GM12878 (cell line): ENCODE data around the gene CRMP1. TPM values are rescaled to one million over a fixed set of nuclear protein-coding genes. Genes with fewer than 3 reads are reported as not detected.

Source experiments
- ATAC-seq: fragments of 200-7000 bp; cut with Tn5 transposase; 3 replicates; pipeline ENCODE4 v1.9.1; 2020; ENCODE audit warnings: mild to moderate bottlenecking, moderate library complexity
- BruUV-seq: library from RNA; stranded (reverse); fragments of 400-500 nt; replicated peaks from 2 replicates; lab custom pipeline; 2021; lab: Mats Ljungman, UMichigan
- CTCF ChIA-PET: fragments of 300-600 bp; sonication (Branson Sonifier 250); formaldehyde crosslinking; extraction: SDS; loops from one replicate; lab custom pipeline; 2021; ENCODE audit warnings: inconsistent platforms; lab: Yijun Ruan, JAX
- POLR2A ChIA-PET: fragments of 350-600 bp; formaldehyde crosslinking; extraction: SDS; loops from one replicate; lab custom pipeline; 2021; ENCODE audit warnings: inconsistent platforms; lab: Charles Lee
- RAD21 ChIA-PET: fragments of 300-600 bp; sonication (Branson Sonifier 250); formaldehyde crosslinking; loops from one replicate; lab custom pipeline; 2023; ENCODE audit warnings: antibody characterized with exemption; ENCODE audit not compliant: unreplicated experiment; lab: Charles Lee
- SMC1A ChIA-PET: fragments of 300-600 bp; sonication (Branson Sonifier 250); formaldehyde crosslinking; loops from one replicate; lab custom pipeline; 2023; ENCODE audit not compliant: unreplicated experiment, uncharacterized antibody; lab: Charles Lee
- DNase-seq: peaks from one replicate; pipeline ENCODE4 v3.0.0-alpha.2; 2011; ENCODE audit warnings: low read depth, low spot score
- FAIRE-seq: peaks from 3 replicates; lab custom pipeline; 2011; peaks lifted over from hg19 to GRCh38; lab: Jason Lieb, UNC
- H2AFZ ChIP-seq: 2 replicates; pipeline ENCODE4 v1.6.0; 2011; ENCODE audit warnings: low read depth, low read length, control low read depth; ENCODE audit not compliant: control insufficient read depth
- H3K27ac ChIP-seq: 2 replicates; pipeline ENCODE4 v1.5.1; 2011; ENCODE audit warnings: control low read depth; ENCODE audit not compliant: control insufficient read depth, insufficient read depth
- H3K27me3 ChIP-seq, 2 experiments: replicated peaks in 1 of 2; 2 replicates each; pipeline versions ENCODE4 v1.6.0 to v1.6.1; 2011; ENCODE audit warnings: low read length in 1 of 2; ENCODE audit not compliant: control insufficient read depth in 2 of 2, insufficient read depth in 2 of 2
- H3K36me3 ChIP-seq, 2 experiments: 2 replicates each; pipeline ENCODE4 v1.5.1; 2011; ENCODE audit warnings: low read length in 1 of 2; ENCODE audit not compliant: control insufficient read depth in 2 of 2, insufficient read depth in 2 of 2
- H3K4me1 ChIP-seq: 2 replicates; pipeline ENCODE4 v1.6.1; 2011; ENCODE audit warnings: mild to moderate bottlenecking, low read length, moderate library complexity, mixed read lengths; ENCODE audit not compliant: control insufficient read depth, insufficient read depth
- H3K4me2 ChIP-seq: 2 replicates; pipeline ENCODE4 v1.6.0; 2011; ENCODE audit warnings: control low read depth; ENCODE audit not compliant: control insufficient read depth, insufficient read depth
- H3K4me3 ChIP-seq: fragments of 200-600 bp; sonication (generic); 2 replicates; pipeline ENCODE4 v1.5.1; 2016
- H3K79me2 ChIP-seq: 2 replicates; pipeline ENCODE4 v1.6.0; 2011; ENCODE audit warnings: low read length; ENCODE audit not compliant: control insufficient read depth, insufficient read depth
- H3K9ac ChIP-seq: 2 replicates; pipeline ENCODE4 v1.8.0; 2011; ENCODE audit warnings: low read length, control low read depth, mixed read lengths; ENCODE audit not compliant: control insufficient read depth, insufficient read depth
- H3K9me3 ChIP-seq: replicated peaks from 3 replicates; pipeline ENCODE4 v1.5.1; 2011; ENCODE audit warnings: mild to moderate bottlenecking, low read length; ENCODE audit not compliant: control insufficient read depth, insufficient read depth
- H4K20me1 ChIP-seq: 2 replicates; pipeline ENCODE4 v1.6.0; 2011; ENCODE audit not compliant: control insufficient read depth, insufficient read depth
- ASH2L ChIP-seq: fragments of 300-600, 200-600 bp; sonication (generic); IDR thresholded peaks from 2 replicates; pipeline ENCODE4 v1.6.1; 2017; ENCODE audit warnings: low read depth, mild to moderate bottlenecking, borderline replicate concordance
- ETV6 ChIP-seq, 2 experiments: fragments of 450-650 bp in 1 of 2; IDR thresholded peaks in 1 of 2; conservative IDR thresholded peaks in 1 of 2; 2 replicates each; pipeline ENCODE4 v1.6.1; 2014; ENCODE audit warnings: antibody characterized with exemption in 1 of 2, borderline replicate concordance in 1 of 2, low read depth in 1 of 2, mild to moderate bottlenecking in 1 of 2, moderate library complexity in 1 of 2
- MEF2A ChIP-seq: IDR thresholded peaks from 2 replicates; pipeline ENCODE4 v1.6.1; 2011; ENCODE audit warnings: low read depth, mild to moderate bottlenecking, low read length, moderate library complexity; ENCODE audit not compliant: insufficient read depth
- MTA2 ChIP-seq: fragments of 450-650 bp; IDR thresholded peaks from 2 replicates; pipeline ENCODE4 v1.6.1; 2016; ENCODE audit warnings: low read depth, mild to moderate bottlenecking, moderate library complexity
- NFXL1 ChIP-seq: fragments of 450-650 bp; IDR thresholded peaks from 2 replicates; pipeline ENCODE4 v1.6.1; 2017; ENCODE audit warnings: antibody characterized with exemption, mild to moderate bottlenecking, borderline replicate concordance
- NRF1 ChIP-seq: conservative IDR thresholded peaks from 2 replicates; pipeline ENCODE4 v1.6.1; 2011; ENCODE audit warnings: mild to moderate bottlenecking, low read depth, low read length, improper control_type of control experiment
- POLR2AphosphoS5 ChIP-seq: IDR thresholded peaks from 2 replicates; pipeline ENCODE4 v1.6.1; 2011; ENCODE audit warnings: mild to moderate bottlenecking, low read length, inconsistent platforms
- SUZ12 ChIP-seq: fragments of 200-600 bp; sonication (generic); IDR thresholded peaks from one replicate; pipeline ENCODE4 v1.6.1; 2018; ENCODE audit warnings: antibody characterized with exemption, mild to moderate bottlenecking; ENCODE audit not compliant: unreplicated experiment
- TCF7 ChIP-seq: IDR thresholded peaks from 2 replicates; pipeline ENCODE4 v1.6.1; 2014; ENCODE audit warnings: antibody characterized with exemption, borderline replicate concordance
- YBX1 ChIP-seq: fragments of 450-650 bp; IDR thresholded peaks from 2 replicates; pipeline ENCODE4 v1.6.1; 2016; ENCODE audit warnings: antibody characterized with exemption
- YY1 ChIP-seq: IDR thresholded peaks from 2 replicates; pipeline ENCODE4 v1.6.1; 2011; ENCODE audit warnings: low read depth, mild to moderate bottlenecking, low read length
- ZSCAN29 ChIP-seq: fragments of 450-650 bp; IDR thresholded peaks from 2 replicates; pipeline ENCODE4 v1.6.1; 2017; ENCODE audit warnings: mild to moderate bottlenecking, moderate library complexity
- WGBS: methylation state at CpG from one replicate; pipeline ENCODE4 v1.1.6; 2016; ENCODE audit warnings: low lambda C conversion rate; ENCODE audit not compliant: insufficient replicate concordance, insufficient coverage; ENCODE audit errors: missing lambda C conversion rate; 5-methylcytosine and 5-hydroxymethylcytosine counted together
- in situ Hi-C: fragments of 300-500 bp; cut with MboI; formaldehyde crosslinking; loops from 9 replicates; pipeline ENCODE4 v1.14.3; 2018; ENCODE audit warnings: mixed read lengths
- intact Hi-C: fragments of 100-400 bp; cut with micrococcal nuclease; formaldehyde crosslinking; loops from one replicate; pipeline ENCODE4 v1.14.2; 2022; ENCODE audit not compliant: unreplicated experiment
- polyA plus RNA-seq, 11 experiments: library from polyadenylated mRNA; depleted of rRNA in 4 of 11; unstranded in 6 of 11; stranded (reverse) in 5 of 11; fragments of >200 nt; fragmentation: Nextera tagmentation in 4 of 11; fragmentation: Illumina TruSeq in 1 of 11; extraction: Ambion mirVana in 4 of 11; extraction: Trizol in 1 of 11; gene quantifications; 1 replicate in 1 of 11; 2 replicates in 10 of 11; pipeline versions ENCODE4 v1.2.1 to v1.2.3, GENCODE V29; 2011 to 2016; ENCODE audit warnings: inconsistent platforms in 2 of 11, missing spikeins in 2 of 11, low read depth in 1 of 11
- total RNA-seq, 4 experiments: library from RNA; depleted of rRNA in 3 of 4; stranded (reverse); fragments of >200 nt in 3 of 4; fragmentation: Illumina TruSeq in 1 of 4; extraction: Trizol in 1 of 4; gene quantifications; 2 replicates each; pipeline versions ENCODE4 v1.2.1 to v1.2.3, GENCODE V29; 2013 to 2021
- TF ChIP-seq, protein P1 (sequence below): fragments of 450-650 bp; IDR thresholded peaks from 2 replicates; pipeline ENCODE4 v1.6.1; 2017; ENCODE audit warnings: mild to moderate bottlenecking, moderate library complexity

The CRMP1 gene
- total and polyA plus RNA-seq, 10 of the 15 experiments (the other 5 are each of a cell fraction or from before 2014, with no cell fraction given): 0.03 to 1.4 (median 0.12) TPM; not detected in 2

DNA sequence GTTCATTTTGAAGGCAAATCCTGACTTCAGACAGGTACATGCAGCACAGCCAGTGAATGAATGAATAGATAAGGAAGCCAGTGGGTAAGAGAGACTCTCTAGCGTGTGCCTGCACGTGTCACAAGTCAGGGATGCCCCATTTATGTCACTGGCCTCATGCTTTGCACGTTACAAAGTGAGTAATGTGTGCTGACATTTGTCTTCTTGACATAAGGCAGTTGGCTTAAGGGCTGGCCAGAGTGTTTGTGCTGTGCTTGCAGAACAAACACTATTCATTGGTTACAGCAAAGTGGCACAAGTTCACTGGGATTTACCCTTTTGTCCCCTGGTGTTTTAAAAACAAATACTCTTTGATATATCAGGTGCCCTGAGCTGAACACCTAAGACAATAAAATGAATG is 55.9 kb downstream of the CRMP1 start:
- no peaks in the 10 kb centered on the region for H3K4me1 ChIP-seq
- ChIA-PET RAD21 (no interaction called here), CTCF (no interaction called here), SMC1A (no interaction called here), POLR2A (no interaction called here)
- H3K79me2 ChIP-seq: no peaks in the 10 kb centered on the region
- ATAC-seq (no peak), FAIRE-seq (no peak), DNase-seq (no peak)
- no peak overlapping the region for H2AFZ ChIP-seq
- no peaks in the 10 kb centered on the region for H4K20me1 ChIP-seq
- H3K4me2 ChIP-seq: no peak overlapping the region
- 1% methylated on average over 3 of the region's 3 CpGs for WGBS
- H3K4me3 ChIP-seq: no peak overlapping the region
- H3K9ac ChIP-seq: no peak overlapping the region
- no peak for TF ChIP-seq YY1
- TF ChIP-seq ASH2L: no peak
- no peak for TF ChIP-seq ETV6 (conservative IDR thresholded peaks at IDR 0.05 in 1 of 2, IDR thresholded peaks at IDR 0.05 in 1 of 2; ENCODE audit: borderline replicate concordance in 1 of 2, low read depth in 1 of 2)
- TF ChIP-seq NRF1: no peak
- TF ChIP-seq ZSCAN29: no peak
- no peak for TF ChIP-seq TCF7
- TF ChIP-seq MTA2: no peak
- TF ChIP-seq SUZ12: no peak
- no peak for TF ChIP-seq POLR2AphosphoS5
- TF ChIP-seq, protein P1, sequence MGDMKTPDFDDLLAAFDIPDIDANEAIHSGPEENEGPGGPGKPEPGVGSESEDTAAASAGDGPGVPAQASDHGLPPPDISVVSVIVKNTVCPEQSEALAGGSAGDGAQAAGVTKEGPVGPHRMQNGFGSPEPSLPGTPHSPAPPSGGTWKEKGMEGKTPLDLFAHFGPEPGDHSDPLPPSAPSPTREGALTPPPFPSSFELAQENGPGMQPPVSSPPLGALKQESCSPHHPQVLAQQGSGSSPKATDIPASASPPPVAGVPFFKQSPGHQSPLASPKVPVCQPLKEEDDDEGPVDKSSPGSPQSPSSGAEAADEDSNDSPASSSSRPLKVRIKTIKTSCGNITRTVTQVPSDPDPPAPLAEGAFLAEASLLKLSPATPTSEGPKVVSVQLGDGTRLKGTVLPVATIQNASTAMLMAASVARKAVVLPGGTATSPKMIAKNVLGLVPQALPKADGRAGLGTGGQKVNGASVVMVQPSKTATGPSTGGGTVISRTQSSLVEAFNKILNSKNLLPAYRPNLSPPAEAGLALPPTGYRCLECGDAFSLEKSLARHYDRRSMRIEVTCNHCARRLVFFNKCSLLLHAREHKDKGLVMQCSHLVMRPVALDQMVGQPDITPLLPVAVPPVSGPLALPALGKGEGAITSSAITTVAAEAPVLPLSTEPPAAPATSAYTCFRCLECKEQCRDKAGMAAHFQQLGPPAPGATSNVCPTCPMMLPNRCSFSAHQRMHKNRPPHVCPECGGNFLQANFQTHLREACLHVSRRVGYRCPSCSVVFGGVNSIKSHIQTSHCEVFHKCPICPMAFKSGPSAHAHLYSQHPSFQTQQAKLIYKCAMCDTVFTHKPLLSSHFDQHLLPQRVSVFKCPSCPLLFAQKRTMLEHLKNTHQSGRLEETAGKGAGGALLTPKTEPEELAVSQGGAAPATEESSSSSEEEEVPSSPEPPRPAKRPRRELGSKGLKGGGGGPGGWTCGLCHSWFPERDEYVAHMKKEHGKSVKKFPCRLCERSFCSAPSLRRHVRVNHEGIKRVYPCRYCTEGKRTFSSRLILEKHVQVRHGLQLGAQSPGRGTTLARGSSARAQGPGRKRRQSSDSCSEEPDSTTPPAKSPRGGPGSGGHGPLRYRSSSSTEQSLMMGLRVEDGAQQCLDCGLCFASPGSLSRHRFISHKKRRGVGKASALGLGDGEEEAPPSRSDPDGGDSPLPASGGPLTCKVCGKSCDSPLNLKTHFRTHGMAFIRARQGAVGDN: no peak
- TF ChIP-seq NFXL1: no peak
- TF ChIP-seq YBX1: no peak
- TF ChIP-seq MEF2A: no peak
- intact Hi-C loops (no loop called here), in situ Hi-C loops (no loop called here)
- H3K27ac ChIP-seq: no peak overlapping the region
- no peaks in the 10 kb centered on the region; a peak in 1 of 4 replicates for H3K27me3 ChIP-seq
- no peaks in the 10 kb centered on the region for H3K36me3 ChIP-seq
- no peaks in the 10 kb centered on the region for H3K9me3 ChIP-seq
- BruUV-seq: no TSS peak
